Neuronal stem cell (in vitro differentiated cells): ENCODE measurements around the gene NUDT4.

Experiments
- DNase-seq: peaks from one replicate; pipeline ENCODE4 v3.0.0-alpha.2; 2013; ENCODE audit warnings: low spot score
- H2AFZ ChIP-seq: one replicate; pipeline ENCODE4 v1.6.1; 2013; ENCODE audit warnings: mild to moderate bottlenecking, low read length, inconsistent platforms
- H2AK5ac ChIP-seq: 2 replicates; pipeline ENCODE4 v1.6.1; 2013; ENCODE audit warnings: low read depth, mild to moderate bottlenecking, inconsistent platforms, low read length, moderate library complexity, mixed read lengths
- H2BK120ac ChIP-seq: 2 replicates; pipeline ENCODE4 v1.6.1; 2013; ENCODE audit warnings: low read depth, mild to moderate bottlenecking, inconsistent platforms, low read length, moderate library complexity, mixed read lengths
- H2BK12ac ChIP-seq: one replicate; pipeline ENCODE4 v1.6.1; 2013; ENCODE audit warnings: low read length, inconsistent platforms
- H2BK15ac ChIP-seq: 2 replicates; pipeline ENCODE4 v1.6.1; 2013; ENCODE audit warnings: mild to moderate bottlenecking, low read length, inconsistent platforms, mixed read lengths
- H2BK5ac ChIP-seq: one replicate; pipeline ENCODE4 v1.6.1; 2013; ENCODE audit warnings: inconsistent platforms, mild to moderate bottlenecking, low read length, moderate library complexity
- H3K14ac ChIP-seq: one replicate; pipeline ENCODE4 v1.6.1; 2013; ENCODE audit warnings: low read length, inconsistent platforms
- H3K18ac ChIP-seq: 2 replicates; pipeline ENCODE4 v1.6.1; 2013; ENCODE audit warnings: low read length, inconsistent platforms
- H3K23ac ChIP-seq: 2 replicates; pipeline ENCODE4 v1.6.1; 2013; ENCODE audit warnings: low read depth, mild to moderate bottlenecking, mixed read lengths, low read length, inconsistent platforms; ENCODE audit not compliant: poor library complexity
- H3K27ac ChIP-seq: replicated peaks from 3 replicates; pipeline ENCODE4 v1.5.1; 2013; ENCODE audit warnings: low read length, inconsistent platforms
- H3K27me3 ChIP-seq, 3 experiments: 2 replicates each; pipeline ENCODE4 v1.6.1; 2013; ENCODE audit warnings: low read length in 3 of 3, mild to moderate bottlenecking in 2 of 3, inconsistent platforms in 1 of 3, low read depth in 1 of 3, mixed read lengths in 1 of 3, moderate library complexity in 1 of 3; ENCODE audit not compliant: control insufficient read depth in 3 of 3, insufficient read depth in 3 of 3
- H3K36me3 ChIP-seq, 2 donors: replicated peaks in 1 of 2; 2 replicates each; pipeline ENCODE4 v1.6.1; 2013; ENCODE audit warnings: low read length in 2 of 2; ENCODE audit not compliant: control insufficient read depth in 2 of 2, insufficient read depth in 2 of 2
- H3K4ac ChIP-seq: 2 replicates; pipeline ENCODE4 v1.6.1; 2013; ENCODE audit warnings: inconsistent platforms, mild to moderate bottlenecking, low read length, moderate library complexity
- H3K4me1 ChIP-seq, 2 donors: 1 replicate in 1 of 2; 2 replicates in 1 of 2; pipeline ENCODE4 v1.6.1; 2013; ENCODE audit warnings: low read length in 2 of 2, low read depth in 1 of 2; ENCODE audit not compliant: control insufficient read depth in 2 of 2, insufficient read depth in 1 of 2
- H3K4me2 ChIP-seq: one replicate; pipeline ENCODE4 v1.6.1; 2013; ENCODE audit warnings: mild to moderate bottlenecking, low read length, inconsistent platforms; ENCODE audit not compliant: insufficient read depth, poor library complexity, severe bottlenecking
- H3K4me3 ChIP-seq, 2 donors: 2 replicates each; pipeline ENCODE4 v1.5.1; 2013; ENCODE audit warnings: low read length in 2 of 2, mild to moderate bottlenecking in 2 of 2, inconsistent platforms in 1 of 2, moderate library complexity in 1 of 2
- H3K79me1 ChIP-seq: one replicate; pipeline ENCODE4 v1.6.1; 2013; ENCODE audit warnings: low read depth, mild to moderate bottlenecking, inconsistent platforms, low read length, moderate library complexity
- H3K9ac ChIP-seq: one replicate; pipeline ENCODE4 v1.6.1; 2013; ENCODE audit warnings: mild to moderate bottlenecking, low read depth, low read length, inconsistent platforms; ENCODE audit not compliant: poor library complexity
- H3K9me3 ChIP-seq, 2 donors: replicated peaks in 1 of 2; 2 replicates each; pipeline versions ENCODE3 to v1.6.1; 2013; ENCODE audit warnings: low read length in 2 of 2, mild to moderate bottlenecking in 2 of 2, inconsistent platforms in 1 of 2, low read depth in 1 of 2, mixed read lengths in 1 of 2, moderate library complexity in 1 of 2; ENCODE audit not compliant: control insufficient read depth in 2 of 2, insufficient read depth in 1 of 2
- H4K8ac ChIP-seq: one replicate; pipeline ENCODE4 v1.6.1; 2013; ENCODE audit warnings: low read depth, mild to moderate bottlenecking, inconsistent platforms, low read length, moderate library complexity
- H4K91ac ChIP-seq: one replicate; pipeline ENCODE4 v1.6.1; 2013; ENCODE audit warnings: low read length, low read depth, mild to moderate bottlenecking, inconsistent platforms; ENCODE audit not compliant: poor library complexity
- WGBS, 2 donors: extraction: QIAGEN DNeasy Blood & Tissue Kit; methylation state at CpG; one replicate each; pipeline ENCODE4 v1.1.7; 2013; ENCODE audit warnings: missing lambda C conversion rate in 2 of 2, mixed read lengths in 1 of 2; ENCODE audit not compliant: insufficient read length in 2 of 2, insufficient replicate concordance in 1 of 2; ENCODE audit errors: extremely low coverage in 2 of 2; 5-methylcytosine and 5-hydroxymethylcytosine counted together

Gene NUDT4

DNA sequence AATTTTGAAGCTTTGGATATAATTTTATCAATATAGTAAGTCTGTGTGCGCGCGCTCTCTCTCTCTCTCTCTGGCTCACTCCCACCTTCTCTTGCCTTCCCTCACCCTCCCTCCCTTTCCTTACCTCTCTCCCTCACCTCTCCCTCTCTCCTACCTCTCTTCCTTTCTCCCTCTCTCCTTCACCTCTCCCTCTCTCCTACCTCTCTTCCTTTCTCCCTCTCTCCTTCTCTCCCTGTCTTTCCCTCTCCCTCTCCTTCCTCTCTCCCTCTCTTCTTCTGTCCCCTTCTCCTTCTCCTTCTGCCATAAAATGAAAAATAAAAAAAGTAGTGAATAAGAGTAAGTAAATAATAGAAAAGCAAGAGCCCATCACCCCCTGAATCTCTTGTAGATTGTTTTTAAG lies 9.0 kb upstream of the NUDT4 start:
- no peaks in the 10 kb centered on the region for H3K4me1 ChIP-seq
- H2BK12ac ChIP-seq, result no peak overlapping the region
- no peak overlapping the region for H3K14ac ChIP-seq
- no peak for DNase-seq
- H2AFZ ChIP-seq, result no peak overlapping the region
- no peak overlapping the region for H2BK15ac ChIP-seq
- H3K18ac ChIP-seq, result no peak overlapping the region
- no CpG with 5 or more reads among the region's 3 CpGs for WGBS, 2 donors
- H4K91ac ChIP-seq, result no peak overlapping the region
- H3K4me2 ChIP-seq, result no peak overlapping the region
- no peaks in the 10 kb centered on the region for H3K27me3 ChIP-seq
- H2AK5ac ChIP-seq, result no peak overlapping the region
- no peak overlapping the region for H4K8ac ChIP-seq
- H3K9me3 ChIP-seq, result no peaks in the 10 kb centered on the region
- H3K9ac ChIP-seq, result no peak overlapping the region
- H3K27ac ChIP-seq, result no peak overlapping the region
- H3K23ac ChIP-seq, result no peak overlapping the region
- H3K4ac ChIP-seq, result no peak overlapping the region
- H3K36me3 ChIP-seq, result no peaks in the 10 kb centered on the region
- no peaks in the 10 kb centered on the region for H3K79me1 ChIP-seq
- H3K4me3 ChIP-seq, result no peak overlapping the region
- no peak overlapping the region for H2BK5ac ChIP-seq
- H2BK120ac ChIP-seq, result no peak overlapping the region

DNA sequence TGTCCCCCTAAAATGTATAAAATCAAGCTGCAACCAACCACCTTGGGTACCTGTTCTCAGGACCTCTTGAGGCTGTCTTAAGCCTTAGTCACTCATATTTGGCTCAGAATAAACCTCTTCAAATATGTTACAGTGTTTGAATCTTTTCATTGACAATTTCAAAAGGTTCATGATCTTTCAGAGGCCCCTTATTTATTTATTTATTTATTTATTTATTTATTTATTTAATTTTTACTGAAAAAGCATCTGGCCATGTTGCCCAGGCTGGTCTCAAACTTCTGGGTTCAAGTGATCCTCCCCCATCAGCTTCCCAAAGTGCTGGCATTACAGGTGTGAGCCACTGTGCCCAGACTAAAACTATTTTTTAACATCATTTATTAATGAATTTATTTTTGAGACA lies 8.2 kb upstream of the NUDT4 start:
- Histone ChIP-seq H2BK5ac (no peak overlapping the region), H3K27me3 (no peaks in the 10 kb centered on the region), H3K9ac (no peak overlapping the region), H3K23ac (no peak overlapping the region), H2BK120ac (no peak overlapping the region), H2AFZ (no peak overlapping the region), H2BK12ac (no peak overlapping the region), H3K4me2 (no peak overlapping the region), H3K9me3 (no peaks in the 10 kb centered on the region), H3K36me3 (no peaks in the 10 kb centered on the region), H3K27ac (no peak overlapping the region), H2AK5ac (no peak overlapping the region), H3K4me1 (peaks cover 2 to 3% of the 10 kb centered on the region in 2 donors), H3K18ac (no peak overlapping the region), H3K4ac (no peak overlapping the region), H4K8ac (no peak overlapping the region), H4K91ac (no peak overlapping the region), H3K4me3 (no peak overlapping the region), H2BK15ac (no peak overlapping the region), H3K79me1 (no peaks in the 10 kb centered on the region), H3K14ac (no peak overlapping the region)
- DNase-seq, result no peak

DNA sequence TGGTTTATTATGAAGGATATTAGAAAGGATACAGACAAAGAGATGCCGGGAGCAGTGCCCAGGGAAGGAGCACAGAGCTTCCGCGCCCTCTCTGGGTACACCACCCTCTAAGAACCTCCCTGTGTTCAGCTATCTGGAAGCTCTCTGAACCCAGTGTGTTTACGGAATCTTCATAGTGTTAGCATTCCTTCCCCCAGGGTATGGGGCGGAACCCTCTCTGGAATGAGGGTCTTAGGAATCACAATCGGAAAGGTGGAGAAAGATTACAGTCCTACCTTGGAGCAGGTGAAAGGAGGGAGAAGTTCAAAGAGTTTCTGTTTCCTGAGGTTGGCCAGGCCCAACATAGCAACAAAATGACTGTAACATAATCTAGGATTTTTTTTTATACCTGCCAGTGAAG lies 6.8 kb upstream of the NUDT4 start:
- no peak overlapping the region for H2BK15ac ChIP-seq
- H4K91ac ChIP-seq, result no peak overlapping the region
- H2BK5ac ChIP-seq, result no peak overlapping the region
- no peak overlapping the region for H2BK12ac ChIP-seq
- H3K9ac ChIP-seq, result no peak overlapping the region
- DNase-seq, result no peak
- H3K4ac ChIP-seq, result no peak overlapping the region
- no peaks in the 10 kb centered on the region for H3K9me3 ChIP-seq
- WGBS, 2 donors, result no CpG with 5 or more reads among the region's 6 CpGs
- no peak overlapping the region for H4K8ac ChIP-seq
- H3K14ac ChIP-seq, result no peak overlapping the region
- H2BK120ac ChIP-seq, result no peak overlapping the region
- H3K79me1 ChIP-seq, result no peaks in the 10 kb centered on the region
- H3K4me1 ChIP-seq, result peaks cover 2 to 5% of the 10 kb centered on the region in 2 donors
- H2AFZ ChIP-seq, result no peak overlapping the region
- H3K18ac ChIP-seq, result no peak overlapping the region
- H3K4me3 ChIP-seq, result no peak overlapping the region
- no peak overlapping the region for H3K23ac ChIP-seq
- no peak overlapping the region for H3K27ac ChIP-seq
- H3K36me3 ChIP-seq, result no peaks in the 10 kb centered on the region
- no peaks in the 10 kb centered on the region for H3K27me3 ChIP-seq
- H2AK5ac ChIP-seq, result no peak overlapping the region
- H3K4me2 ChIP-seq, result no peak overlapping the region

DNA sequence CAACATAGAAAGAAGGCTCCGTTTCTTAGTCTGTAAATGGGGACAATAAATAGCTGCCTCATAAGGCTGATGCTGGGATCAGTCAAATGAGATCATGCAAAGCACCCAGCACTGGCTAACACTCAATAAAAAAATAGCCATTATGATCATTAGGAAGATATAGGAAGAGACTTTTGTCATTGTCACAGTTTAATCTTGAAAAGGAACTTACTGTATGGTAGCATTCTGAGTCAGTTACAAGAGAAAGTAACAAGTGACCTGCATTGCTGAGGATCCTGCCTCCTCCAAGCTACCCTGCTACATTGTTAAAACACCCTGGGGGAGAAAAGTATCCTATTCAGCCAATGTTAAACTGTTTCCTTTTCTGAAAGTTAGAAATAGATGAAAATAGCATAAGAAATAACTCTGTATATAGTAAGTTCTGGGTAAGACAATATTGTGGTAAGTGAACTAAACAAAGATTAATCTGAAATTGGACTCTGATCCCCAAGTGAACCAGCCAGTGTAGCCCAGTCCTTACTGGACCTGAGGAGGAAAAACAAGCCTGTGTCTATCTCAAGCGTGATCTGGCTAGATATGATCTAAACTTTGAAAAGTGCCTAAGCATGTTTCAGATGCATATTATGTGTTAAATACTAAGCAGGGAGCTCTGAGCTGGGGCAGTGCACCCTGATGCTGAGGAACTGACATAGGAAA lies 3.6 kb upstream of the NUDT4 start:
- no peak overlapping the region for H2BK12ac ChIP-seq
- no peaks in the 10 kb centered on the region for H3K79me1 ChIP-seq
- no peak overlapping the region for H3K23ac ChIP-seq
- H3K4me3 ChIP-seq, result no peak overlapping the region
- H3K36me3 ChIP-seq, result no peaks in the 10 kb centered on the region
- no peak for DNase-seq
- H4K91ac ChIP-seq, result no peak overlapping the region
- H3K9me3 ChIP-seq, result no peaks in the 10 kb centered on the region
- H2AK5ac ChIP-seq, result no peak overlapping the region
- H2BK120ac ChIP-seq, result no peak overlapping the region
- no peak overlapping the region for H2BK5ac ChIP-seq
- no peak overlapping the region for H3K14ac ChIP-seq
- no CpG with 5 or more reads among the region's 2 CpGs for WGBS, 2 donors
- no peak overlapping the region for H3K18ac ChIP-seq
- H3K27ac ChIP-seq, result no peak overlapping the region
- no peak overlapping the region for H3K4me2 ChIP-seq
- no peak overlapping the region for H2BK15ac ChIP-seq
- H3K9ac ChIP-seq, result no peak overlapping the region
- H4K8ac ChIP-seq, result no peak overlapping the region
- peak overlapping the region; percentile 35 for H2AFZ ChIP-seq
- no peaks in the 10 kb centered on the region for H3K27me3 ChIP-seq
- peaks cover 11 to 14% of the 10 kb centered on the region in 2 donors for H3K4me1 ChIP-seq
- H3K4ac ChIP-seq, result no peak overlapping the region
